ENCODE measurements around the gene XPR1.
"Not testable (repeated sequence)": the region's sequence is repeated elsewhere in the genome, so short reads cannot be mapped to it uniquely, and the experiment has no call there.

Gene XPR1

GRCh38 chr1:180845352-180845751, 213.5 kb downstream of the XPR1 start:
- DNase-seq = no peak

DNA sequence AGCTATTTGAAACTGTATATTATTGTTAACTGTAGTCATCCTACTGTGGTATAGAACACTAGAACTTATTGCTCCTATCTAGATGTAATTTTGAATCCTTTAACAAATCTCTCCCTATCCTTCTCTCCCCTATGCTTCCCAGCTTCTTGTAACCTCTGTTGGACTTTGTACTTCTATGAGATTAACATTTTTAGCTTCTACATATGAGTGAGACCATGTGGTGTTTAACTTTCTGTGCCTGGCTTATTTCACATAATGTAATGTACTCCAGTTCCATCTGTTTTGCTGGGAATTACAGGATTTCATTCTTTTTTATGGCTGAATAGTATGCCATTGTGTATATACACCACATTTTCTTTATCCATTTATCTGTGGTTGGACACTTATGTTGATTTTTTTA, 216.4 kb downstream of the XPR1 start:
- no peak for DNase-seq

DNA sequence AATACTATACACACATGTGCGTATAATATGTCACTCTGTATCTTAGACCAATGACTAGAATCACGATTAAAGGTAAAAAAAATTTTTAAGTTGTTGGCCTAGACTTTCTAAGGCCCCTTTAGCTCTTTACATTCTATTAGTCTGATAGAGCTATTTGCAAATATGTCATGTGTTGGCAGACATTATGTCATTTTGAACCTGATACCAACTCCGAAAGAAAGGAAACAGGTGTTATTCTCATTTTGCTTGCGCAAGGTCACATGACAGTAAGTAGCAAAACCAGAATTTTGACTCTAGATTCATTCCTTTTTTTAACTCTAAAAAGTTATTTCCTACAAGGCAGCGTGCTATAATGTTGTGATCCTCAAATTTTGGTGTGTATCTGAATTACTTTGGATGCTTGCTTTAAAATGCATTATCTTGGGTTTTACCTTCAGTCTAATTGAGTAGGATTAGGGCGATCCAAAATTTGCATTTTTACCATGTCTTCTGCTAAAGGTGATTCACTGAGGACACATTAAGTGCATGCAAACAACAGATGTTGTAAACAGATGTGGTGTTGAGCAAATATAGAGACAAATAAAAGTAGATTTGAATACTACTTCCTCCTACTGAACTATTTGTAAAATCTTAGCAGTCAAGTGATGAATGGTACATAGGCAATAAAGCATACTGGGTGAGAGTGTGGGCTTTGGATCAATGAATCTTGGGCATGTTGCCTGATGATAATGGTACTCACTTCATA, 217.4 kb downstream of the XPR1 start:
- no peak for DNase-seq

DNA sequence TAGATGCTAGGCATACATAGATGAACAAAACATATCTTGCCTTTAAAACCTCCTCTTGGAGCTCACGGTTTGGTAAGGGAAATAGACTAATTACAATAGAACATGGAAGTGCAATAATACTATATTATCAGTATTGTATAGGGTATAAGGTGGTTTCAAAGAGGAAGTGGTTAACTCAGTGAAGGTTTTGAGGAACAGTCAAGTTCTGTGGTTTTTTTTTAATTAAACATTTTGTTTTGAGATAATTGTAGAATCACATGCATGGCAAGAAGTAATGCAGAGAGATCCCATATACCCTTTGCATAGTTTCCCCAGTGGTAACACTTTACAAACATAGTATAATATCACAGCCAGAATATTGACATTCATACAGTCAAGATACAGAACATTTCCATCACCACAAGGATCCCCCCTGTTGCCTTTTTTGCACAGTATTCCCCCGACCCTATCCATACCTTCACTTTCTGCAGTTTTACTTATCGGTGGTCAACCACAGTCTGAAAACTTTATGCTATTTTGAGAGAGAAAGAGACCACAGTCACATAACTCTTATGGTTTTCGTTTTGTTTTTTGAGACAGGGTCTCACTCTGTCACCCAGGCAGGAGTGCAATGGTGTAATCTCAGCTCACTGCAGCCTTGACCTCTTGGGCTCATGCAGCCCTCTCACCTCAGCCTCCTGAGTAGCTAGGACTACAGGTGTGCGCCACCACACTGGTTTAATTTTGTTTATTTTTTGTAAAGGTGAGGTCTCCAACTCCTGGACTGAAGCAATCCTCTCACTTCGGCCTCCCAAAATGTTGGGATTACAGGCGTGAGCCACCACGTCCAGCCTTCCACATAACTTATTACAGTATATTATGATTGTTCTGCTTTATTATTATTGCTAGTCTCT, 220.4 kb downstream of the XPR1 start:
- no peak for DNase-seq

DNA sequence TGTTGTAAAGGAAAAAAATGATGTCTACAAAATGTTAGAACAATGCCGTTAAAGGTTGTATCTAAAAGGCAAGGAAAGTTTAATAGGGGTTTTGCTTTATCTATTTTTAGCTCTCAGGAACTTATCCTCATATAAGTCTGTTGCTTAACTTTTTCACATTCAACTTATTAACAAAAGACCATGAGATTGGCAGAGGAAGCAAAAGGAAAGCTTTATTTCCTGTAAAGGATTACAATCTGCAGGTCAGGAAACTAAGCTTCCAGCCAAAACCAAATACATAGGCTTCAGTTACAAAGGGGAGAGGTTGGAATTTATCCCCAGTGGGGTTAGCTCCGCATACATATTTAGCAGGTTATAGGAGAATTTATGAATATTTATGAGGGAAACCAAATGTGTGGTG, 222.2 kb downstream of the XPR1 start:
- no peak for DNase-seq

DNA sequence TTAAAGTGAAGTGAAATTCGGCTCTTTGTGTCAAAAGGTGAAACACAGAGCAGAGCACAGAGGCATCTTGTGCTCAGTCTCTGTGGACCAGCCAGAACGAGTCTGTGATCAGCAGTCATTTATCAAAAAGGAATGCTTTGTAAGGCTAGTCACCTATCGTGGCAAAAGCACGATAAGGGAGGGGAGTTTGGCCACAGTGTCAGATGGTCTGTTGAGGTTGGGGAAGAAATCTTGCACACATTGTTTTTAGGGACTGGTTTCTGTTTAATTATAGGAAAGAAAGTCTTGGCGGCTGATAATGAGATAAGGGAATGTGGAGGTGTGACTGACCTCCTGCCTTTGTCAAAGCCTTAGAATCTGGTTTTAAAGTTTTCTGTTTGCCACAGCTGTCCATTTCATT, 222.6 kb downstream of the XPR1 start:
- DNase-seq = no peak

GRCh38 chr1:180857947-180858725, 226.3 kb downstream of the XPR1 start:
- DNase-seq = not testable (repeated sequence)

DNA sequence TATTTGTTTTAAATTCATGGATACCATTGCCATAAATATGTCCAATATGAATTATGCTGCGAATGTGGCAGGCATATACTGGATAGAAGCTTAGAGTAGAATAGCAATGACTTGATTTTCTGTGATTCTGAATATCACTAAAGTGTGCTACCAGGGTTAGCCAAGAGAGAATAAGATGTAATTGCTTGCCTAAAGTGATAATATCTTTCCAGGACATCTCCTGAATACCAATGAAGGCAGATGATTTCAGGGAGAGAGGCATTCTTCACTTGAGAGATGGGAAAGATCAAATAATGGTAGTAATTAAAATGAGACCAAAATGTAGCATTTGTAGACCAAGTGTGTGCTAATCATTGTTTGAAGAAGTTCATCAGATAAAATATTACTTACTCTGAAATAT, 227.5 kb downstream of the XPR1 start:
- DNase-seq = no peak

DNA sequence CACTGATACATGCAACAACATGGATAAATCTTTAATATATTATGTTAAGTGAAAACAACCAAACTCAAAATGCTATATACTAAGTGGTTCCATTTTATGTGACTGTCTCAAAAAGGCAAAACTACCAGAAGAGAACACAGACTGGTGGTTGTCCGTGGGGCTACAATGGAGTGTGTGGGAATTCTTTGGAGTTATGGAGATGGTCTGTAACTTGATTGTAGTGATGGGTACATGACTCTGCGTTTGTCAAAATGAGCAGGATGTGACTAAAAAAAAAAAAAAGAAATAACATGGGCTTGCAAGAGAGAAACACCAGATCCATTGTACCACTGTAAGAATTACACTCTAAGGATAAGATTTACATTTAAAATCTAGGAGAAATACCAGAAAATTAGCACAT, 228.7 kb downstream of the XPR1 start:
- no peak for DNase-seq

DNA sequence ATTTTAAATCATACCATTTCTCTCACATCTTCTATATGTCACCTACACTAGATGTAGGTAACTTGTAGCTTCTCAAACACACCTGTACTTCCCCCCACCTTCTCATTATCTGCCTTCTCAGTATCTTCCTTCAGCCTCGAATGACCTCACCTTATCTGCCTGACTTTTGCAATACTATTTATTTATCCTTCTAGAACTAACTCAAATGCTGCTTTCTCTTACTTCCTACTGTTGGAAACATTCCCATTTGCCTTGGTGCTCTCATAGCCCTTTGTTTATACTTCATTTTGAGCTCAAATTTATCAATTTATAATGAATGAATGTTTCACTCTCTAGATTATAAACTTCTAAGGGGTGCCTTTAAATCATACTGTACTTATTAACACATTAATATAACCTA, 230.5 kb downstream of the XPR1 start:
- DNase-seq = no peak

- no peak for DNase-seq
Measured at GRCh38 chr1:180863158-180863775, 231.4 kb downstream of the XPR1 start.

DNA sequence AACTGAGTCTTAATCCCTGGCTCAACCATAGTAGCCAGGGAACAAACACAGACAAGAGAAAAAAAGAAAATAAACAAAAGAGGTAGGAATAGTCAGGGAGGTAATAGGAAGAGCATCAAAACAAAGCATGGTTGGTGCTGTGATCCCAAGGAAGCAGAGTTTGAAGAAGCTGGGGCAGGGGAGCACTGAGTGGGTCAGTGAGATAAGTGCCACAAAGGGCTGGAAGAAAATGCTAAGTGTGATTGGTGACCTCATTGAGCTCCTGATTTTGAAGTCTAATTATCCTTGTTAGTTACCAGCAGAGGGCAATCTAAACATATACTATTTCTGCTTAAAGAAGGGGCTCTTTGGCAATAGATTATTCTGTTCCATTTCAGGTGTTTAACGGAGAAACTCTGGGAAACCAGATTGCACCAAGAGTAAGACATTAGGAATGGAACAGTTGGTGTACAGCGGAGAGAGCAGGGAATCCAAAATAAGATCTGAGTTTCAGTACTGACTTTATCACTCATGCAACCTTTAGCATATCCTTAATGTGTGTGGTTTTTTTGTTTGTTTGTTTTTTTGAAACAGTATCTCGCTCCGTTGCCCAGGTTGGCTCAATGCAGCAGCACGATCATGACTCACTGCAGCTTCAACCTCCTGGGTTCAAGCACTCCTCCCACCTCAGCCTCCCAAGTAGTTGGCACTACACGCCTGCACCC, 250.1 kb downstream of the XPR1 start:
- no peak for DNase-seq

DNA sequence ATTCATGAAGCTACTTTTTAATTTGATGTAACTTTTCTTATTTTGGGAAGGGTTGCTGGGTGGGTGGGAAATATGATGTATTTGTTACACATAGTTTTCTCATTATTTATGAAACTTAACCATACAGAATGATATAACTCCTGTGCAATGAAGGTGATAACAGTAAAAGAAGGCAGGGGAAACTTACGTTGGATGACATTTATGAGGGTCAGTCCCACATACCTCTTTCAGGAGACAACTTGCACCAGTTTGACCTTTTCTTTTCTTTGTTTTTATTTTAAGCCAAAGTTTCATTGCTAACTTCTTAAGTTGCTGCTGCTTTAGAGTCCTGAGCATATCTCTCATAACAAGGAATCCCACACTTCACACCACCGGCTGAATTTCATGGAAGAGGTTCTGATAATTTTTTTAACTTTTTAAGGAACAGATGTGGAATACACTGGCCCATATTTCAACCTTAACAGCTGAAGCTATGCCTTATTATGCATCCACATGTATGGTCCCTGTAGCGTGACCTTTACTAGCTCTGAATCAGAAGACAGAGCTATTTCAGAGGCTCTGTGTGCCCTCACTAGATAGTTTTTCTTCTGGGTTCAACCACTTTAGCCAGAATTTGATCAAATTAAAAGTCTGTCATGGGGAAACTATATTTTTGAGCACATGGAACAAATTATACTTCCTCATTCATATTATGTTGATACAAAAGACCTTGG, 252.9 kb downstream of the XPR1 start:
- DNase-seq = no peak

DNA sequence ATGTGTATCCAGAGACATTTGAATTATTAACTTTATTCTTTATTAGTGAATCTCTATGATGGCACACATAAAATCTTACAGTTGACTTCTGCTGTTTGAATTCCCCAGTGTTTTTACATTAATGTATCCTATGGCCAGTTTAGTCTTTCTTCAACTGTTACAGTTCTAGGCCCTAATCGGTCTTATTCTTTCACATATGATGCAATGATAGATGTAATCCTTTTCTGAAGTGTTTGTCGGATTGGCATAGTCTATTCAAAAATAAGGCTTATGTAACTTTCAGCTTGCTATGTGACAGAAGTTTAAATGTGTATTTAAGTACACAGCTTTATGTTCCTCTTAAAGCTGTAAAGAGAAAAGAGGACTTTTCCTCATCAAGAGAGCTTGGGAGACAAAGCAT, 254.5 kb downstream of the XPR1 start:
- no peak for DNase-seq

DNA sequence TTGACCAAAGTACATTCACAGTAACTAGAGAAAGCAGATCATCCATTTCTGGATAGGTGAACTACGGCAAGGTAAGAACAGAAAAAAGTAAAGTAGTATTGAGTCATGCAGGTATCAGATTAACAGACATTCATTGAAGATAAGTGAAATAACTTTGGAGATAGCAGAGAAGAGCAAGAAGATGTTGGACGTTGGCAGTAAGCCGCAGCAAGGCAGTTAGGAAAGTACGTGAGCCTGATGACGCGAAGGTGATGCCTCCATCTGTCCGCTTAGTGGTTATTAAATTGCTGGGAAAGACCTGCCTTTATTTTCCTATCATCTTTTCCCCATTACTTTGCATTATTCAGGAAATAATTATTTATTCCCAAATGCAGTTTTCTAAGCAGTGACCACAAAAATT, 256.0 kb downstream of the XPR1 start:
- DNase-seq = no peak

GRCh38 chr1:180888870-180889269, 257.0 kb downstream of the XPR1 start:
- no peak for DNase-seq

DNA sequence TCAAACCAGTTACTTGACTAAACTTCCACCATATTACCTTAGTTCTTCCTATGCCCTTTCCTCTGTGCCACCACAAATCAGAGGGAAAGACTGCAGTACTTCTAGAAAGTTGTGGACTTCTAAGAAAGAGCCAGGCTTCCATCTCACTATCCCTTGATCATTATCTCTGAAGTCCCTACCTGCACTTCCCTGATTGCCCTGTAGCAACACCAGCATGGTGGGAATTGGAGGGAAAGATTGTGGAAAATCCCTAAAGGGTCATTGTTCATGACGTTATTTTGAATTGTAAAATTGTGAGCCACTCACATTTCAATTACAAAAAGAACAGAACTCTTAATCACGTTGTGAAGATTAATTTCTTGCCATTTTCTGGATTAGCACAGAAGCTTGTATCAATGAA, 257.5 kb downstream of the XPR1 start:
- no peak for DNase-seq

DNA sequence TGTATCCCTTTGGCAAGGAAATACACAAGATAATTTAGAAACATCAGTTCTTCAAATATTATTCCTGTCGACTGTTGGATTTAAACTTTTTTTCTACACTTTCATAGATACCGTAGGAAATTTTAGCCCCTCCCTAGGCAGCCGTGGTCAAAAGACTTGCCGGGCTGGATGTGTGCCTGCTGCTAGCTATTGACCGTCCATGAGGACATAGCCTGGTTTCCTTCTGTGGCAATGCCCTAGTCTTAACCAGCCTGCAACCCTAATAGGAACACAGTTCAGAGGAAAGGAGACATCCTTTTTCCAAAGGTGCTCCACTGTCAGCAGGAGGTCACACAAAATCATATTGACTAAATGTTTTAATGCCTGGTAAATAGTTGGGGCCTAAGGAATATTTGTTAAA, 260.4 kb downstream of the XPR1 start:
- DNase-seq = no peak

DNA sequence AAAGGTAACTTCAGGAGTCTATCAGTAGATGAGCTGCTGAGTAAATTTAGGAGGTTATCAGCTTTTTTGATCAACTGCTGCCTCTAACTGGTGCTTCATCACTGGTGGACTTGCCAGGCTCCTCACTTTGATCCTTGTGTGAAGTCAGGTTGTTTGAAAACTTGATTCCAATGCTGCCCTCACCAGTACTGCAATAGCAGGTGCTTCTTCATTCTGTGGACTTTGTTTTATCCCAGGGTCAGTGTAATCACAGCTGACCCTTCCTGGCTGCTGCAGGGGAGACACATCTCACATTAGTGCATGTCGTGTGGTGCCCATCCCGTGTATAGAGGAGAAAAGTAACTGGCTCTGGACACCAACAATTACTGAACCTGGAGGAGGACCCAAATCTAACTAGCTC, 260.9 kb downstream of the XPR1 start:
- DNase-seq = no peak

DNA sequence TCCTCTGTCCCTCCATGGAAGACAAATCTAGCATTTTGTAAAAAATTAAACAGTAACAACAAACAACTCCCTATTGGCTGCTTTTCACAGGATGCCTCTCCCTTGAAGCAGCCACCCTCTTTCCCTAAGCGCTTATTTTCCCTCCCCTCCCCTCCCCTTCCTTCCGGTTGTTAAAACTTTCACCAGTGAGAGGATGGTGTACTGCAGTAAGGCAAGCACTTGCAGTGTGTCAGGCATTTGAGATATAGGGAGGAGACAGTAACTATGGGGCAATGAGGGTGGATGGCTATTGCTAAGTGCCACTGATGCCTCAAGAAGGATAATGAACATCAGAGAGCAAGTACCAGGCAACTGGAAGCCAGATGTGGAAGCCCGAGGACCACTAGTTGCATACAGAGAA, 261.8 kb downstream of the XPR1 start:
- no peak for DNase-seq

- no peak for DNase-seq
Measured at GRCh38 chr1:180896161-180896560, 264.3 kb downstream of the XPR1 start.

All from GOT3 (cell line).